ENCODE measurements around the gene ATP2C2.

Gene ATP2C2

DNA sequence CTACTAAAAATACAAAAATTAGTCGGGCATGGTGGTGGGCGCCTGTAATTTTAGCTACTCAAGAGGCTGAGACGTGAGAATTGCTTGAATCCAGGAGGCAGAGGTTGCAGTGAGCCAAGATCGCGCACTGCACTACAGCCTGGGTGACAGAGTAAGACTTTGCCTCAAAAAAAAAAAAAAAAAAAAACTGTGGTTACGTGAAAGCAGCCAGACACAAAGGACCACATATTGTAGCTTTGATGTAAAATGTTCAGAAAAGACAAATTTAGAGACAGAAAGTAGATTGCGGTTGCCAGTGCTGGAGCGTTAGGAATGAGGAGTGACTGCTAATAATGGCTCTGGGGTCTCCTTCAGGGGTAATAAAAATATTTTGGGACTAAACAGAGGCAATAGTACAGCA is 140.2 kb downstream of the ATP2C2 start:
- no peak for DNase-seq (ENCODE audit: low read depth)
- TF ChIP-seq, protein P1, sequence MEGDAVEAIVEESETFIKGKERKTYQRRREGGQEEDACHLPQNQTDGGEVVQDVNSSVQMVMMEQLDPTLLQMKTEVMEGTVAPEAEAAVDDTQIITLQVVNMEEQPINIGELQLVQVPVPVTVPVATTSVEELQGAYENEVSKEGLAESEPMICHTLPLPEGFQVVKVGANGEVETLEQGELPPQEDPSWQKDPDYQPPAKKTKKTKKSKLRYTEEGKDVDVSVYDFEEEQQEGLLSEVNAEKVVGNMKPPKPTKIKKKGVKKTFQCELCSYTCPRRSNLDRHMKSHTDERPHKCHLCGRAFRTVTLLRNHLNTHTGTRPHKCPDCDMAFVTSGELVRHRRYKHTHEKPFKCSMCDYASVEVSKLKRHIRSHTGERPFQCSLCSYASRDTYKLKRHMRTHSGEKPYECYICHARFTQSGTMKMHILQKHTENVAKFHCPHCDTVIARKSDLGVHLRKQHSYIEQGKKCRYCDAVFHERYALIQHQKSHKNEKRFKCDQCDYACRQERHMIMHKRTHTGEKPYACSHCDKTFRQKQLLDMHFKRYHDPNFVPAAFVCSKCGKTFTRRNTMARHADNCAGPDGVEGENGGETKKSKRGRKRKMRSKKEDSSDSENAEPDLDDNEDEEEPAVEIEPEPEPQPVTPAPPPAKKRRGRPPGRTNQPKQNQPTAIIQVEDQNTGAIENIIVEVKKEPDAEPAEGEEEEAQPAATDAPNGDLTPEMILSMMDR (conservative IDR thresholded peaks at IDR 0.05; ENCODE audit: low read length): no peak
- no peak overlapping the region for H3K4me3 ChIP-seq (ENCODE audit: low read length)

DNA sequence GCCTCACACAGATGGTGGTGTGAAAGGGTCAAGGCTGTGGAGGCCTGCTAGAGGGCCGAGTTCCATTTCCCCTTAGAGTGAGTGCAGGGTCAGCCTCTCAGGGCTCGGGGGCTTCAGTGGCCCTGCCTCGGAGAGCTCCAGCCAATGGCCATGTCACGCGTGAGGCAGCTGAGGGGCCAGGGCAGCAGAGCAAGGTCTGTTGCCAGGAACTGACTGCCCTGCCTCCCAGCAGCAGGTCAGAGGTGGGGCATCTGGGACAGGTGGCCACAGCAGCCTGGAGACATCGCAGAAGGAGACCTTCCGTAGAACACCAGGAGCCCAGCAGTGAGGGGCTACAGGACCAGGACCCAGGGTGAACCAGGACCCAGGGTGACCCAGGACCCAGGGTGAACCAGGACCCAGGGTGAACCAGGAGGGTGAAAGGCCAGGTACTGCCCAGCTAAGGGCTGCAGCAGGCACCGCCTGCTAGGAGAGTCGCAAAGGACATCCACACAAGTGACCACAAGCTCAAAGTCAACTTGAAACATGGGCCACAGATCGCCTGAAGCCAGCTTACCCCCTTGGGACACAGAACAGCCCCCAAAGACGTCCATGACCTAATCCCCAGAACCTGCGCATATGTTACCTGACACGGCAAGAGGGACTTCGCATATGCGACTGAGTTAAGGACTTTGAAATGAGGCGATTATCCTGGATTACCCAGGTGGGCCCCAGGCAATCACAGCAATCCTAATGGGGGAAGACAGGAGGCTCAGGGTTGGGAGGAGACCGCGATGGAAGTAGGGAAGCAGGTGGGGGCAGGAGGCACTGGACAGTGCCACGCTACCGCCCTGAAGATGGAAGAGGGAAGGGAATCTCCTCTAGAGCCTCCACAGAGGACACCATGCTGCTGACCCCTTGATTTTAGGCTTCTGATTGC is 141.0 kb downstream of the ATP2C2 start:
- TF ChIP-seq, protein P1 (conservative IDR thresholded peaks at IDR 0.05; ENCODE audit: low read length): no peak
- no peak overlapping the region for H3K4me3 ChIP-seq (ENCODE audit: low read length)
- DNase-seq (ENCODE audit: low read depth): no peak

DNA sequence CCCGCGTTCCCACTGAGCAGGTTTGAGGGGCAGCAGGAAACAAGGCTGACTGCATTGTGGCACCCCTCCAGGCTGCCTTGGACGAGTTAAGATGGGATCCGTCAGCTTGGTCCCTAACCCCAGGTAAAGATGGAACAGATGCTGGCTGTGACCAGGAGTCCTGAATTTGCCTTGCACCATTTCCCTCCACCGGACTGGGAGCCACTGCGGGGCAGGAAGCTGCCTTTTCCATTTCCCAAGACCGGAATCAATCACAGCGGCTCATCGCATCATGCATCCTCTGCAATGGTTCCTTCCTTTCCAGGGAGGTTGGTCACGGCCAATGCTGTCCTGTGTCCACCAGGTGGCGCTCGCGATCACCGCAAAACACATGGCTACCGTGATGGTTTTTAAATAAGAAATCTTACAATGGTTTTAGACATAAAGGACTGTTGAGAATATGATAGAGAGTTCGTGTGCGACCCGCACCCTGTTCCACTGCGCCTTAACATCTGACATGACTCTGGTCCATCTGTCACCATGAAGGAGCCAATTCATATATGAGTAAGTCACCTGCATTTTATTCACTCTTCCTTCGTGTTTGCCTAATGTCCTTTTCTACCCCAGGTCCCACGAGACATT is 143.0 kb downstream of the ATP2C2 start:
- no peak overlapping the region; the same call in 1 of the 2 replicates for H3K4me3 ChIP-seq (ENCODE audit: low read length)
- TF ChIP-seq, protein P1 (conservative IDR thresholded peaks at IDR 0.05; ENCODE audit: low read length): peak; percentile 95
- peak; percentile 85 for DNase-seq (ENCODE audit: low read depth)

DNA sequence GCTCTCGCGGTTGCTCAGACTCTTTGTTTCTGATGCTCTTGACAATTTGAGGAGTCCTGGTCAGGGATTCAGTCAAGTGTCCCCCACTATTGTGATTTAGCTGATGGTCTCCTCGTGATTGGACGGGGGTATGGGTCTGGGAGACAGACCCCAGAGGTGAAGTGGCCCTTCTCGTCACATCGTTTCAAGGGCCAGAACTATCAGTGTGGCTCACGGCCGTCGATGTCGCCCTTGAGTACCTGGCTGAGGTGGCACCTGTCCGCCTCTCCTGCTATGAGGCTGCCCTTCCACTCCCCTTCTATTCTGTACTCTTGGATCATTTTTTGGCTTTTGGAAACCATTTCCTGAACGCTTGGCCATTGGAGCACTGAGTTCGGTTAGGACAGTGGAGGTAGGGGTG is 143.5 kb downstream of the ATP2C2 start:
- no peak for DNase-seq (ENCODE audit: low read depth)
- TF ChIP-seq, protein P1 (conservative IDR thresholded peaks at IDR 0.05; ENCODE audit: low read length): no peak
- no peak overlapping the region for H3K4me3 ChIP-seq (ENCODE audit: low read length)

DNA sequence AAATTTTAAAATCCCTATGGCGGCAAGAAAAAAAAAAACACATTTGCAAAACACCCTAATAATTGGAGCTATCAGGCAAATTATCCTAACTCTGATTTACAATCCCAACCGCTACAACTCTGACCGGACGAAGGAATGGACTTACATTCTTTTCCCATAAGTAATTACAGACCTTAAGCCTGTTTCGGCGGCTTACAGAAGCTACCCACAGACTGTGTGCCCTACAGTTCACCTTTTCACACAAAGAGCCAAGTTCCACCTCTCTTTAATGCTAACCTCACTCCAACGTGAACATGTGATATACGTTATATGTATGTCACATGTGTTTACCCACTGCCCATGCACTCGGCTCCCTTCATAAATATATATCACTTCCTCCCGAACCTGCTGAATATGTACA is 144.8 kb downstream of the ATP2C2 start:
- peak; percentile 78 for DNase-seq (ENCODE audit: low read depth)
- TF ChIP-seq, protein P1 (conservative IDR thresholded peaks at IDR 0.05; ENCODE audit: low read length): no peak
- no peak overlapping the region for H3K4me3 ChIP-seq (ENCODE audit: low read length)

DNA sequence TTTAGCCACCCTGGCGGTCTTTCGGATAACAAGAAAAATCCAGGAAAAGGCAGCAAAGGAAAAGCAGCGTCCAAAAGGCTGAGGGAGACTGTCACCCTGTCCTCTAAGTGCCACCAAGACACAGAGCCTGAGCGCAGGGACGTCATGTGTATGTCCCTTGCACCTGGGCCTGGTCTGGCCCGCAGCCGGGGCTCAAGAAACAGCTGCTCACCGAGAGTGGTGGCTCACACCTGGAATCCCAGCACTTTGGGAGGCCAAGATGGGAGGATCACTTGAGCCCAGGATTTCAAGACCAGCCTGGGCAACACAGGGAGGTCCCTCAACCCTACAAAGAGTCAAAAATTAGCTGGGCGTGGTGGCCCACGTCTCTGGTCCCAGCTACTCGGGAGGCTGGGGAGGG is 145.3 kb downstream of the ATP2C2 start:
- H3K4me3 ChIP-seq (ENCODE audit: low read length): no peak overlapping the region
- TF ChIP-seq, protein P1 (conservative IDR thresholded peaks at IDR 0.05; ENCODE audit: low read length): no peak
- no peak for DNase-seq (ENCODE audit: low read depth)
